ENCODE results near the gene OTUD5. TPM values are rescaled to one million over a fixed set of nuclear protein-coding genes. Genes with fewer than 3 reads are reported as not detected.

Gene OTUD5
- total and polyA plus RNA-seq, 2 of the 13 experiments (the other 11 are each of a cell fraction or from before 2014, with no cell fraction given) = 18.4 to 42.2 TPM

- ChIA-PET CTCF (ENCODE audit: low intra/inter-chr PET ratio, low total read pairs) (no interaction called here), POLR2A (no interaction called here)
- DNase-seq (ENCODE audit: low spot score) (no peak), FAIRE-seq (no peak), ATAC-seq (no peak)
- Histone ChIP-seq H3K4me1 (ENCODE audit: insufficient read depth, low read length) (no peaks in the 10 kb centered on the region), H3K27ac (ENCODE audit: extremely low read length, insufficient read depth, low read length) (no peak overlapping the region), H3K27me3 (ENCODE audit: control insufficient read depth in 1 of 2, insufficient read depth in 2 of 2, low read length in 2 of 2) (no peaks in the 10 kb centered on the region), H3K79me2 (ENCODE audit: insufficient read depth, low read length) (peaks cover 11% of the 10 kb centered on the region), H3K4me3 (replicated peaks in 1 of 3; ENCODE audit: insufficient read depth in 1 of 3, low read depth in 2 of 3, low read length in 3 of 3) (no peak overlapping the region), H3K4me2 (ENCODE audit: low read depth, low read length) (no peak overlapping the region), H3K9me3 (ENCODE audit: low read length) (no peaks in the 10 kb centered on the region), H3K36me3 (replicated peaks in 1 of 2; ENCODE audit: control insufficient read depth in 1 of 2, insufficient read depth in 2 of 2, low read length in 2 of 2) (peaks cover 5 to 27% of the 10 kb centered on the region in 2 experiments; a peak in 4 of 5 replicates), H2AFZ (ENCODE audit: low read length) (no peak overlapping the region), H3K9ac (ENCODE audit: insufficient read depth, low read depth, low read length) (no peak overlapping the region), H4K20me1 (ENCODE audit: insufficient read depth, low read length) (no peaks in the 10 kb centered on the region)
- intact Hi-C loops (cut with micrococcal nuclease; ENCODE audit: unreplicated experiment) = no loop called here
- TF ChIP-seq NFKBIZ (CRISPR knock-in tag; IDR thresholded peaks at IDR 0.05) (no peak), ZNF567 (CRISPR knock-in tag; IDR thresholded peaks at IDR 0.05; ENCODE audit: borderline replicate concordance) (no peak), ARID5B (CRISPR knock-in tag; IDR thresholded peaks at IDR 0.05) (no peak), NR2F2 (IDR thresholded peaks at IDR 0.05; ENCODE audit: borderline replicate concordance, low read depth) (no peak), ZUFSP (CRISPR knock-in tag; IDR thresholded peaks at IDR 0.05; ENCODE audit: borderline replicate concordance) (no peak), PHF8 (CRISPR knock-in tag; IDR thresholded peaks at IDR 0.05) (no peak), ZSCAN30 (CRISPR knock-in tag; IDR thresholded peaks at IDR 0.05) (no peak), IKZF4 (CRISPR knock-in tag; IDR thresholded peaks at IDR 0.05; ENCODE audit: borderline replicate concordance, low read depth, not compliant biosample characterization) (no peak)
- WGBS (ENCODE audit: low lambda C conversion rate) = 100% methylated on average over 6 of the region's 7 CpGs
- no TSS peak for BruUV-seq (replicated peaks)
- in situ Hi-C loops (cut with HindIII; ENCODE audit: extremely low pct_ligation_motif_present, low pct_unique_long_range_greater_than_20kb) = no loop called here
Measured at GRCh38 chrX:48934581-48935300, 22.7 kb downstream of the OTUD5 start.
